PC-9 (cell line): Measurements from ENCODE around the gene ETS1.

Source experiments
- CTCF ChIP-seq: fragments of 200-600 bp; sonication (generic); conservative IDR thresholded peaks from 2 replicates; pipeline ENCODE4 v1.6.1; 2017; ENCODE audit warnings: mixed run types, antibody characterized with exemption, mild to moderate bottlenecking, moderate library complexity
- EZH2 ChIP-seq: fragments of 200-600 bp; sonication (generic); IDR thresholded peaks from 2 replicates; pipeline ENCODE4 v1.8.0; 2017; ENCODE audit warnings: antibody characterized with exemption, low read depth

- TF ChIP-seq CTCF (no peak), EZH2 (no peak)
Measured at GRCh38 chr11:128511712-128512111, 75.6 kb downstream of the ETS1 start.
